ENCODE measurements around the gene TTC22. TPM values are rescaled to one million over a fixed set of nuclear protein-coding genes. Genes with fewer than 3 reads are reported as not detected.

TTC22 gene
- total RNA-seq, 1 donor from 2014 or later: 5.7 TPM

DNA sequence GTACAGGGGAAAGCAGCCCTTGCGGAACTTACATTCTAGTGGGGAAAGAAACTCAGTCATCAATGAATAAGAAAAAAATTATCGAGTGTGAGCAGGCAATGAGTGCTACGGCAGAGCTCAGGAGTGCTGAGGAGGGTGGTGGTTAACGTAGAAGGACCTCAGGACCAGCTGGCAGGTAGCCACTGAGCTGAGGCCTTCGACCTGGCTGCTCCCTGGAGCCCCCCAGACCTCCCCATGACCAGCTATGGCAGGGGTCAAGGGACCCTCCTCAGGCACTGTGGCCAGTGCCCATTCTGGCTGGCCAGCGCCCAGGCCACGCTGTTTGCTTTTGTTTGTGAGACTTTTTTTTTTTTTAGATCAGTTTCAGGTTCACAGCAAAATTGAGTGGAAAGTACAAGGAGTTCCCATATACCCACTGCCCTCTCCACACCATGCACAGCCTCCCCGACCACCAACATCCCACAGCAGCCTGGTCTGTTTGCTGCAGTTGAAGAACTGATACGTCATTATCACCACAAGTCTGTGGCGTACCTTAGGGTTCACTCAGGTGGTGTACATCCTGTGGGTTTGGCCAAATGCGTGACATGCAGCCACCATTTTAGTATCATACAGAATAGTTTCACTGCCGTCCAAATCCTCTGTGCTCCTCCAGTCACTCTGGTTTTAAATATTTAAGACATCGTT is 11.8 kb upstream of the TTC22 start:
- no peak for DNase-seq (ENCODE audit: low read depth)
- TF ChIP-seq, protein P1, sequence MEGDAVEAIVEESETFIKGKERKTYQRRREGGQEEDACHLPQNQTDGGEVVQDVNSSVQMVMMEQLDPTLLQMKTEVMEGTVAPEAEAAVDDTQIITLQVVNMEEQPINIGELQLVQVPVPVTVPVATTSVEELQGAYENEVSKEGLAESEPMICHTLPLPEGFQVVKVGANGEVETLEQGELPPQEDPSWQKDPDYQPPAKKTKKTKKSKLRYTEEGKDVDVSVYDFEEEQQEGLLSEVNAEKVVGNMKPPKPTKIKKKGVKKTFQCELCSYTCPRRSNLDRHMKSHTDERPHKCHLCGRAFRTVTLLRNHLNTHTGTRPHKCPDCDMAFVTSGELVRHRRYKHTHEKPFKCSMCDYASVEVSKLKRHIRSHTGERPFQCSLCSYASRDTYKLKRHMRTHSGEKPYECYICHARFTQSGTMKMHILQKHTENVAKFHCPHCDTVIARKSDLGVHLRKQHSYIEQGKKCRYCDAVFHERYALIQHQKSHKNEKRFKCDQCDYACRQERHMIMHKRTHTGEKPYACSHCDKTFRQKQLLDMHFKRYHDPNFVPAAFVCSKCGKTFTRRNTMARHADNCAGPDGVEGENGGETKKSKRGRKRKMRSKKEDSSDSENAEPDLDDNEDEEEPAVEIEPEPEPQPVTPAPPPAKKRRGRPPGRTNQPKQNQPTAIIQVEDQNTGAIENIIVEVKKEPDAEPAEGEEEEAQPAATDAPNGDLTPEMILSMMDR (IDR thresholded peaks at IDR 0.05; ENCODE audit: insufficient read depth, low read length, poor library complexity, severe bottlenecking): no peak
- Histone ChIP-seq H3K36me3 (ENCODE audit: control insufficient read depth, insufficient read depth, low read length) (no peaks in the 10 kb centered on the region), H3K27me3 (ENCODE audit: control insufficient read depth, insufficient read depth, low read length) (peaks cover 2% of the 10 kb centered on the region), H3K4me3 (ENCODE audit: low read depth, low read length) (no peak overlapping the region)

GRCh38 chr1:54811739-54812655 is 10.9 kb upstream of the TTC22 start:
- Histone ChIP-seq H3K4me3 (ENCODE audit: low read depth, low read length) (no peak overlapping the region), H3K36me3 (ENCODE audit: control insufficient read depth, insufficient read depth, low read length) (no peaks in the 10 kb centered on the region), H3K27me3 (ENCODE audit: control insufficient read depth, insufficient read depth, low read length) (peaks cover 2% of the 10 kb centered on the region)
- DNase-seq (ENCODE audit: low read depth): no peak
- TF ChIP-seq, protein P1 (IDR thresholded peaks at IDR 0.05; ENCODE audit: insufficient read depth, low read length, poor library complexity, severe bottlenecking): no peak

DNA sequence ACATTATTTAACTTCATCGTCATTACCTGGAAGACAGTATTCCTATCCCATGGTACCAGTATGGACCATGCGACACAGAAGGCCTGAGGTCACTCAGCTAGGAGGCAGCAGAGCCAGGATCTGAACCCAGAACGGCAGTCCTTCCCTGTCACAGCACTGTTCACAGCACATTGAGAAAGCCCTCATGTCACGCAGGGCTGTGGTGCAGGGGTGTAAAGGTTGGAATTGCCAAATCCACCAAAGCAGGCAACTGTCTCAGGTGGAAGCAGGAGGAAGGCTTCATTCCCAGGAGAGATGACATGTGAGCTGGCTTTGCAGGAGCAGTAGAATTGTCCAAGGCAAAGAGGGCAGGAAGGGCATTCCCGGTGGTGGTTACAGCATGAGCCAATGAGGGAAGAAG is 9.9 kb upstream of the TTC22 start:
- no peak for DNase-seq (ENCODE audit: low read depth)
- H3K36me3 ChIP-seq (ENCODE audit: control insufficient read depth, insufficient read depth, low read length): no peaks in the 10 kb centered on the region
- H3K4me3 ChIP-seq (ENCODE audit: low read depth, low read length): no peak overlapping the region
- TF ChIP-seq, protein P1 (IDR thresholded peaks at IDR 0.05; ENCODE audit: insufficient read depth, low read length, poor library complexity, severe bottlenecking): no peak
- peaks cover 2% of the 10 kb centered on the region for H3K27me3 ChIP-seq (ENCODE audit: control insufficient read depth, insufficient read depth, low read length)

DNA sequence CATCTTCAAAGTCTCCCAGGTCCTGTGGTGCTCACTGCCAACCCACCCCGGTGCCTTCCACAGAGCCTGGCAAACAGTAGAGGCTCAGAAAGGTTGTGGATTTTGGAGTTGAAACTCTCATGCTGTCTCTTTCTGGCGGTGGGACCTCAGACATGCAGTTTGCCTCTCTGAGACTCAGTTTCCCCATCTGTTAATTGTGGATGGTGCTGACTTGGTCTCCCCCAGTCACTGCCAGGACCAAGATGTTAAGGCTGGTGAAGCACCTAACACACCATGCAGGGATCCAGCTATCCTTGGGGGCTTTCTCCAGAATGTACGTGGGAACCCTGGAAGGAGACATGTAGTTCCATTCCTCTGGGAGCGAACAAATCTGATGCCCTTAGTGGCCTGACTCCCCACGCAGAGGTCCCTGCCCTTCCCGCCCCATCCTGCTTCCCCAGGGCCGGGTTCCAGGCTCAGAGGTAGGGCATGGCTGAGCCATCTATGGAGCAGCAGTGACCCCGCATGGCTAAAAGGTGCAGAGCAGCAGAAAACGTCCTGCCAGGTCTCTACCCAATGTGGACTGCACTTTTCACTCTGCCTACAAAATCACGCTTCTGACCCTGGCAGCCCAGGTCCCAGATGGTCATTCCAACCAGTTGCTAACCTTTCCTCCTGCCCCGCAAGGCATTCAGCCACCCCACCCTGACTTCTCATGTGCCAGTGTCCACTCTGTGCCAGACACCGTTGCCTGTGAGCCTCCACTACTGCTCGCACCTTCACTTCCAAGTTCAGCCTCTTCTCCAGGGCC is 9.2 kb upstream of the TTC22 start:
- no peak for DNase-seq (ENCODE audit: low read depth)
- TF ChIP-seq, protein P1 (IDR thresholded peaks at IDR 0.05; ENCODE audit: insufficient read depth, low read length, poor library complexity, severe bottlenecking): peak; percentile 91
- peaks cover 2% of the 10 kb centered on the region for H3K27me3 ChIP-seq (ENCODE audit: control insufficient read depth, insufficient read depth, low read length)
- H3K4me3 ChIP-seq (ENCODE audit: low read depth, low read length): no peak overlapping the region
- H3K36me3 ChIP-seq (ENCODE audit: control insufficient read depth, insufficient read depth, low read length): no peaks in the 10 kb centered on the region

- DNase-seq (ENCODE audit: low read depth): no peak
- no peaks in the 10 kb centered on the region for H3K36me3 ChIP-seq (ENCODE audit: control insufficient read depth, insufficient read depth, low read length)
- no peak overlapping the region for H3K4me3 ChIP-seq (ENCODE audit: low read depth, low read length)
- H3K27me3 ChIP-seq (ENCODE audit: control insufficient read depth, insufficient read depth, low read length): peaks cover 1% of the 10 kb centered on the region
- TF ChIP-seq, protein P1 (IDR thresholded peaks at IDR 0.05; ENCODE audit: insufficient read depth, low read length, poor library complexity, severe bottlenecking): no peak
These were observed 8.5 kb upstream of the TTC22 start for GRCh38 chr1:54809496-54810074.

Data from kidney epithelial cell (primary cell).